GM23338 (cell line): ENCODE measurements around the gene FBXW12. TPM values are rescaled to one million over a fixed set of nuclear protein-coding genes. Genes with fewer than 3 reads are reported as not detected.

Source experiments
- ATAC-seq: fragments of 200-7000 bp; cut with Tn5 transposase; 3 replicates; pipeline ENCODE4 v1.9.1; 2020
- DNase-seq: peaks from one replicate; pipeline ENCODE4 v3.0.0-alpha.2; 2015; ENCODE audit warnings: low spot score
- H2AFZ ChIP-seq: fragments of 200-600 bp; sonication (generic); 2 replicates; pipeline ENCODE4 v1.8.0; 2016; ENCODE audit warnings: antibody characterized with exemption, mild to moderate bottlenecking, moderate library complexity
- H3F3A ChIP-seq: fragments of 200-600 bp; sonication (generic); replicated peaks from 2 replicates; pipeline ENCODE4 v1.8.0; 2017; ENCODE audit warnings: antibody characterized with exemption, mixed run types, low read depth
- H3K27ac ChIP-seq: fragments of 200-600 bp; sonication (generic); 2 replicates; pipeline ENCODE4 v1.6.1; 2016; ENCODE audit warnings: low read depth
- H3K27me3 ChIP-seq: fragments of 200-600 bp; sonication (generic); 2 replicates; pipeline ENCODE4 v1.8.0; 2016; ENCODE audit warnings: mild to moderate bottlenecking, mixed run types, moderate library complexity; ENCODE audit not compliant: insufficient read depth
- H3K36me3 ChIP-seq: fragments of 200-600 bp; sonication (generic); 2 replicates; pipeline ENCODE4 v1.8.0; 2016; ENCODE audit warnings: mild to moderate bottlenecking; ENCODE audit not compliant: insufficient read depth
- H3K4me1 ChIP-seq: fragments of 200-600 bp; sonication (generic); 2 replicates; pipeline ENCODE4 v1.8.0; 2016; ENCODE audit warnings: mild to moderate bottlenecking, moderate library complexity; ENCODE audit not compliant: insufficient read depth
- H3K4me2 ChIP-seq: fragments of 200-600 bp; sonication (generic); 2 replicates; pipeline ENCODE4 v1.7.1; 2017; ENCODE audit warnings: mixed run types
- H3K4me3 ChIP-seq: fragments of 200-600 bp; sonication (generic); 2 replicates; pipeline ENCODE4 v1.6.1; 2016; ENCODE audit warnings: mixed run types
- H3K79me2 ChIP-seq: fragments of 200-600 bp; sonication (generic); replicated peaks from 2 replicates; pipeline ENCODE4 v1.8.0; 2017; ENCODE audit warnings: mild to moderate bottlenecking; ENCODE audit not compliant: insufficient read depth
- H3K9me2 ChIP-seq: fragments of 200-600 bp; sonication (generic); 2 replicates; pipeline ENCODE4 v1.8.0; 2017; ENCODE audit not compliant: insufficient read depth
- H4K20me1 ChIP-seq: fragments of 200-600 bp; sonication (generic); replicated peaks from 2 replicates; pipeline ENCODE4 v1.8.0; 2017; ENCODE audit warnings: mild to moderate bottlenecking; ENCODE audit not compliant: insufficient read depth
- H3K27ac Mint-ChIP-seq: 2 replicates; pipeline ENCODE4 v1.8.0; 2020; ENCODE audit warnings: inconsistent platforms, mild to moderate bottlenecking, moderate library complexity, mixed read lengths
- H3K27me3 Mint-ChIP-seq: 3 replicates; pipeline ENCODE4 v1.8.0; 2022; ENCODE audit warnings: low read depth, mild to moderate bottlenecking, moderate library complexity, mixed read lengths, inconsistent platforms; ENCODE audit not compliant: insufficient read depth, poor library complexity
- H3K36me3 Mint-ChIP-seq: 3 replicates; pipeline ENCODE4 v1.8.0; 2021; ENCODE audit warnings: low read depth, mild to moderate bottlenecking, inconsistent platforms, moderate library complexity, mixed read lengths
- H3K4me1 Mint-ChIP-seq: 3 replicates; pipeline ENCODE4 v1.8.0; 2020; ENCODE audit warnings: mild to moderate bottlenecking, inconsistent platforms, mixed read lengths
- H3K4me3 Mint-ChIP-seq: 3 replicates; pipeline ENCODE4 v1.8.0; 2021; ENCODE audit warnings: moderate library complexity, mild to moderate bottlenecking, inconsistent platforms, mixed read lengths
- H3K9me3 Mint-ChIP-seq: 3 replicates; pipeline ENCODE4 v1.8.0; 2020; ENCODE audit warnings: moderate library complexity, mild to moderate bottlenecking, inconsistent platforms, mixed read lengths
- CREB1 ChIP-seq: fragments of 250-450 bp; sonication (Bioruptor Pico); IDR thresholded peaks from 2 replicates; pipeline ENCODE4 v1.5.0; 2020; ENCODE audit warnings: low read depth, mild to moderate bottlenecking, moderate library complexity
- EZH2 ChIP-seq: fragments of 200-600 bp; sonication (generic); IDR thresholded peaks from one replicate; pipeline ENCODE4 v1.8.0; 2017; ENCODE audit warnings: antibody characterized with exemption, mild to moderate bottlenecking, low read depth; ENCODE audit not compliant: unreplicated experiment
- JUNB ChIP-seq: IDR thresholded peaks from one replicate; pipeline ENCODE4 v1.6.1; 2016; ENCODE audit warnings: antibody characterized with exemption; ENCODE audit not compliant: unreplicated experiment
- POLR2AphosphoS5 ChIP-seq: IDR thresholded peaks from 2 replicates; pipeline ENCODE4 v1.6.1; 2016; ENCODE audit warnings: antibody characterized with exemption, low read depth
- REST ChIP-seq: IDR thresholded peaks from one replicate; pipeline ENCODE4 v1.6.1; 2018; ENCODE audit warnings: antibody characterized with exemption; ENCODE audit not compliant: unreplicated experiment
- ZNF462 ChIP-seq: fragments of 250-450 bp; sonication (Bioruptor Pico); IDR thresholded peaks from 2 replicates; pipeline ENCODE4 v1.5.0; 2020; ENCODE audit warnings: mild to moderate bottlenecking, moderate library complexity
- polyA plus RNA-seq: library from polyadenylated mRNA; unstranded; fragments of >200 nt; fragmentation: Nextera tagmentation; extraction: Ambion mirVana; gene quantifications from 2 replicates; pipeline ENCODE4 v1.2.1, GENCODE V29; 2016
- total RNA-seq: library from RNA; depleted of rRNA; stranded (reverse); fragments of >200 nt; shearing (Covaris generic); gene quantifications from 2 replicates; pipeline ENCODE4 v1.2.3, GENCODE V29; 2014

The FBXW12 gene
- total and polyA plus RNA-seq, 2 experiments from 2014 or later: 0.73 TPM; not detected in 1

- TF ChIP-seq ZNF462 (CRISPR knock-in tag) (no peak), POLR2AphosphoS5 (no peak), EZH2 (no peak), CREB1 (CRISPR knock-in tag) (no peak)
Measured at GRCh38 chr3:48402907-48403306, 30.9 kb downstream of the FBXW12 start (continued).

- Histone ChIP-seq H3K4me3 (no peak overlapping the region), H2AFZ (no peak overlapping the region), H3K4me1 (no peaks in the 10 kb centered on the region), H4K20me1 (no peaks in the 10 kb centered on the region; the same call in 1 of the 2 replicates), H3K36me3 (peaks cover 13% of the 10 kb centered on the region), H3F3A (no peaks in the 10 kb centered on the region; the same call in 1 of the 2 replicates), H3K27me3 (no peaks in the 10 kb centered on the region), H3K4me2 (no peak overlapping the region), H3K27ac (no peak overlapping the region), H3K79me2 (no peaks in the 10 kb centered on the region), H3K9me2 (no peaks in the 10 kb centered on the region)
- H3K36me3 Mint-ChIP-seq: peaks cover 79% of the 10 kb centered on the region
- peaks cover 10% of the 10 kb centered on the region for H3K27me3 Mint-ChIP-seq
- peaks cover 7% of the 10 kb centered on the region for H3K4me1 Mint-ChIP-seq
- no peak overlapping the region for H3K27ac Mint-ChIP-seq
- no peak overlapping the region for H3K4me3 Mint-ChIP-seq
- DNase-seq: no peak
- no peak for ATAC-seq
- no peaks in the 10 kb centered on the region for H3K9me3 Mint-ChIP-seq
- TF ChIP-seq JUNB: no peak
- no peak for TF ChIP-seq REST
Measured at GRCh38 chr3:48403533-48404439, 31.8 kb downstream of the FBXW12 start.
